DND-41 (cell line): Measurements from ENCODE around the gene ATXN2L.
"Not testable (repeated sequence)": the region's sequence is repeated elsewhere in the genome, so short reads cannot be mapped to it uniquely, and the experiment has no call there.

Experiments
- CTCF ChIP-seq: IDR thresholded peaks from 2 replicates; pipeline ENCODE4 v1.5.1; 2012; ENCODE audit warnings: borderline replicate concordance, low read length, moderate library complexity, mild to moderate bottlenecking; ENCODE audit not compliant: poor library complexity, severe bottlenecking; ENCODE audit errors: extremely low read depth
- EZH2 ChIP-seq: IDR thresholded peaks from 3 replicates; pipeline ENCODE4 v1.6.1; 2012; ENCODE audit warnings: borderline replicate concordance, low read depth, mild to moderate bottlenecking, moderate library complexity, low read length, inconsistent platforms; ENCODE audit not compliant: severe bottlenecking

DNA sequence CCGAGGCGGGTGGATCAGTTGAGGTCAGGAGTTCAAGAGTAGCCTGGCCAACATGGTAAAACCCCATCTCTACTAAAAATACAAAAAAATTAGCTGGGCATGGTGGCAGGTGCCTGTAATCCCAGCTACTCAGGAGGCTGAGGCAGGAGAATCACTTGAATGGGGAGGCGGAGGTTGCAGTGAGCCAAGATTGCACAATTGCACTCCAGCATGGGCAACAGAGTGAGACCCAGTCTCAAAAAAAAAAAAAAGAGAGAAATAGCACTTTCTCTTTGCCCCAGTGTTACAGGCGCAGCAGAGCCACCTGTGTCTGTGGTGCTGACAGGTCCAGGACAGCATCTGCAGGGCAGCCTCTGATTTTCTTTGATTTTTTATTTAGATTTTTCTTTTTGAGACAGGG lies 58.8 kb downstream of the ATXN2L start:
- not testable (repeated sequence) for TF ChIP-seq CTCF, EZH2
